Smooth muscle cell of the umbilical artery (primary cell): Measurements from ENCODE around the gene NUTM2B. TPM values are rescaled to one million over a fixed set of nuclear protein-coding genes. Genes with fewer than 3 reads are reported as not detected.

Experiments
- total RNA-seq: library from RNA; depleted of rRNA; stranded (reverse); fragments of >200 nt; gene quantifications from 2 replicates; pipeline ENCODE4 v1.2.3, GENCODE V29; 2014

Gene NUTM2B
- under 0.01 and 0.23 TPM in 2 replicates for total RNA-seq

GRCh38 chr10:79702927-79703326 is at the start of gene NUTM2B:
Gene NUTM2B (plus strand): TSS chr10:79703227. CDS start chr10:79703610, 383 bp downstream.

Other genes with a start within 250 kb of the NUTM2B start
- gene EIF5AL1, start 190.7 kb upstream of the NUTM2B start, total RNA-seq = 0.30 and 0.46 TPM in 2 replicates
- gene SFTPA2, start 142.8 kb upstream of the NUTM2B start, total RNA-seq = not detected in 2 replicates
- gene SFTPA1, start 92.3 kb upstream of the NUTM2B start, total RNA-seq = not detected in 2 replicates
- 0.05 TPM in 1 of 2 replicates, not detected in the other for gene NUTM2E, start 123.5 kb downstream of the NUTM2B start, total RNA-seq
- not detected in 2 replicates for gene SFTPD, start 245.9 kb downstream of the NUTM2B start, total RNA-seq